Measurements from ENCODE around the gene AXL.

The AXL gene

GRCh38 chr19:41302624-41303351 lies 83.8 kb downstream of the AXL start:
- no peaks in the 10 kb centered on the region for H3K9me3 ChIP-seq
- no peak for DNase-seq
- no peaks in the 10 kb centered on the region for H3K27me3 ChIP-seq
- H3K4me1 ChIP-seq, result no peaks in the 10 kb centered on the region
- H3K4me3 ChIP-seq (ENCODE audit: low read depth, low read length), result no peak overlapping the region
- TF ChIP-seq CTCF (IDR thresholded peaks at IDR 0.05; ENCODE audit: low read depth, low read length), result no peak
- H3K36me3 ChIP-seq, result peaks cover 94% of the 10 kb centered on the region

GRCh38 chr19:41303954-41304353 lies 84.9 kb downstream of the AXL start:
- peaks cover 84% of the 10 kb centered on the region for H3K36me3 ChIP-seq
- H3K4me1 ChIP-seq, result 0 out of 2 replicates have a peak, but pooled peaks cover 3% of the 10 kb centered on the region
- no peaks in the 10 kb centered on the region for H3K9me3 ChIP-seq
- H3K4me3 ChIP-seq (ENCODE audit: low read depth, low read length), result no peak overlapping the region
- DNase-seq, result no peak
- H3K27me3 ChIP-seq, result no peaks in the 10 kb centered on the region
- no peak for TF ChIP-seq CTCF (IDR thresholded peaks at IDR 0.05; ENCODE audit: low read depth, low read length)

- Histone ChIP-seq H3K4me3 (ENCODE audit: low read depth, low read length) (no peak overlapping the region), H3K9me3 (no peaks in the 10 kb centered on the region), H3K27me3 (no peaks in the 10 kb centered on the region), H3K36me3 (peaks cover 75% of the 10 kb centered on the region), H3K4me1 (0 out of 2 replicates have a peak, but pooled peaks cover 3% of the 10 kb centered on the region)
- DNase-seq, result no peak
- no peak for TF ChIP-seq CTCF (IDR thresholded peaks at IDR 0.05; ENCODE audit: low read depth, low read length)
Measured at GRCh38 chr19:41304706-41305483, 85.9 kb downstream of the AXL start.

- no peak for TF ChIP-seq CTCF (IDR thresholded peaks at IDR 0.05; ENCODE audit: low read depth, low read length)
- no peaks in the 10 kb centered on the region for H3K9me3 ChIP-seq
- H3K4me3 ChIP-seq (ENCODE audit: low read depth, low read length), result no peak overlapping the region
- H3K27me3 ChIP-seq, result no peaks in the 10 kb centered on the region
- H3K36me3 ChIP-seq, result peaks cover 62% of the 10 kb centered on the region
- peaks cover 3% of the 10 kb centered on the region; the same call in 1 of the 2 replicates for H3K4me1 ChIP-seq
- no peak for DNase-seq
Measured at GRCh38 chr19:41305927-41306793, 87.1 kb downstream of the AXL start.

GRCh38 chr19:41307090-41307875 lies 88.3 kb downstream of the AXL start:
- H3K27me3 ChIP-seq, result no peaks in the 10 kb centered on the region
- DNase-seq, result no peak
- no peaks in the 10 kb centered on the region for H3K9me3 ChIP-seq
- H3K4me3 ChIP-seq (ENCODE audit: low read depth, low read length), result no peak overlapping the region
- peaks cover 3% of the 10 kb centered on the region; the same call in 1 of the 2 replicates for H3K4me1 ChIP-seq
- peaks cover 51% of the 10 kb centered on the region for H3K36me3 ChIP-seq
- no peak for TF ChIP-seq CTCF (IDR thresholded peaks at IDR 0.05; ENCODE audit: low read depth, low read length)

All from BE2C (cell line).